Myocyte (in vitro differentiated cells): ENCODE results near the gene OCSTAMP. TPM values are rescaled to one million over a fixed set of nuclear protein-coding genes. Genes with fewer than 3 reads are reported as not detected.

ENCODE experiments used
- DNase-seq: peaks from one replicate; pipeline ENCODE4 v3.0.0-alpha.2; 2012; ENCODE audit warnings: low read depth
- polyA plus RNA-seq: library from polyadenylated mRNA; unstranded; fragments of >200 nt; gene quantifications from one replicate; pipeline ENCODE4 v1.2.1, GENCODE V29; 2012; ENCODE audit warnings: missing spikeins
- total RNA-seq: library from RNA; depleted of rRNA; stranded (reverse); fragments of >200 nt; gene quantifications from 2 replicates; pipeline ENCODE4 v1.2.3, GENCODE V29; 2014

The OCSTAMP gene
- total RNA-seq = not detected in 2 replicates
- not detected for polyA plus RNA-seq

GRCh38 chr20:46550461-46550860 is at the start of gene OCSTAMP:
Gene OCSTAMP (minus strand): TSS chr20:46550654. CDS start chr20:46550560, 94 bp downstream.
- peak; percentile 49 for DNase-seq

- no peak for DNase-seq
Observed at GRCh38 chr20:46599227-46599987, 49.0 kb upstream of the OCSTAMP start.

GRCh38 chr20:46595933-46596332 is 45.5 kb upstream of the OCSTAMP start:
- no peak for DNase-seq

GRCh38 chr20:46594725-46595124 is 44.3 kb upstream of the OCSTAMP start:
- no peak for DNase-seq

GRCh38 chr20:46592580-46593362 is 42.3 kb upstream of the OCSTAMP start:
- DNase-seq = no peak

- no peak for DNase-seq
Observed at GRCh38 chr20:46590443-46590842, 40.0 kb upstream of the OCSTAMP start.

- no peak for DNase-seq
Observed at GRCh38 chr20:46588532-46589511, 38.4 kb upstream of the OCSTAMP start.

- DNase-seq = peak; percentile 6
Observed at GRCh38 chr20:46587986-46588385, 37.5 kb upstream of the OCSTAMP start.

GRCh38 chr20:46586724-46587123 is 36.3 kb upstream of the OCSTAMP start:
- DNase-seq = no peak

GRCh38 chr20:46584508-46584907 is 34.1 kb upstream of the OCSTAMP start:
- DNase-seq = no peak

GRCh38 chr20:46583411-46584214 is 33.2 kb upstream of the OCSTAMP start:
- DNase-seq = no peak

- DNase-seq = no peak
Observed at GRCh38 chr20:46582648-46583047, 32.2 kb upstream of the OCSTAMP start.

GRCh38 chr20:46581391-46581790 is 30.9 kb upstream of the OCSTAMP start:
- DNase-seq = no peak

GRCh38 chr20:46580613-46581205 is 30.3 kb upstream of the OCSTAMP start:
- DNase-seq = no peak

GRCh38 chr20:46578745-46579144 is 28.3 kb upstream of the OCSTAMP start:
- DNase-seq = no peak

- no peak for DNase-seq
Observed at GRCh38 chr20:46576774-46577395, 26.4 kb upstream of the OCSTAMP start.

- DNase-seq = no peak
Observed at GRCh38 chr20:46575937-46576461, 25.5 kb upstream of the OCSTAMP start.

GRCh38 chr20:46575394-46575793 is 24.9 kb upstream of the OCSTAMP start:
- DNase-seq = no peak
